T47D (cell line): ENCODE measurements around the gene C11orf42.

Experiments
- DNase-seq, 2 experiments: peaks; one replicate each; pipeline versions ENCODE4 v3.0.0 to v3.0.0-alpha.2; 2011 to 2012; ENCODE audit warnings: low read depth in 1 of 2, low spot score in 1 of 2
- JUND ChIP-seq: IDR thresholded peaks from 2 replicates; pipeline ENCODE4 v1.6.1; 2012; ENCODE audit warnings: low read depth
- in situ Hi-C: cut with HindIII; loops from 2 replicates; pipeline ENCODE4 v1.10.0; 2016; ENCODE audit warnings: low sequenced_read_pairs, low pct_unique_long_range_greater_than_20kb

C11orf42 gene

GRCh38 chr11:6203327-6203726, 2.0 kb upstream of the C11orf42 start:
- in situ Hi-C loops, result no loop called here
- DNase-seq, result no peak
- TF ChIP-seq JUND, result no peak

- in situ Hi-C loops, result no loop called here
- DNase-seq, result no peak
- no peak for TF ChIP-seq JUND
Measured at GRCh38 chr11:6204706-6205105, 651 bp upstream of the C11orf42 start.

DNA sequence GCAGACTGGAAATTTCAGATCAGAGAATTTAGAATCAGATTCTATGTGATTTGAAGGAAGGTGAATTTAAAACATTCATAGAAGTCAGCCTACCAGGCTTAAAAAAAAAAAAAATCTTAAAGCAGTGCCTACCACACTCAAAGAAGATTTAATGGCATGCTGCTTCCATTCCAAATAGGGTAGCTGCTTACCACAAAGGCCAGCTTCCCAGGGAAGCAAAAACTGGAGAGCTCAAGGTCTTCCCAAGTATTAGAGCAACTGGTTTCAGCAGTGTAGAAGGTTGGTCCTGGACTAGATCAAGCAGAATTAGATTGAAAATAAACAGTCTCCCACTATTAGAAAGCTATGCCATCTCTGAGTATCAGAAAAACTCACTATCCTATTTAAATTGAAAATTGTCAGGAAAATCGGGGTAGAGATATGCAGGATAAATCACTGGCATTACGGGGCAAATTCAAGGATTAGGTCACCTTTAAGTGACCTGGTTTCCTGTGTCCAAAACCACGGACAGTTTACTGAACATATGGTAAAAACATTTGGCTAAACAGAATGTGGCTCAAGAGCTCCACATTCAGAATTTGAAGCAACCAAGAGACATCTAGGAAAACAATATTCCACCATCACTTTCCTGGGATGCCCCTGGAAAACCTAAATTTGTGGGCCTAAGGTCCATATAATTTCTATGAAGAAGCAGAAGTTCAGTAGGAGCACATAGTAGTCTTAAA, 1.3 kb downstream of the C11orf42 start:
- no peak for DNase-seq
- in situ Hi-C loops, result no loop called here
- TF ChIP-seq JUND, result no peak

DNA sequence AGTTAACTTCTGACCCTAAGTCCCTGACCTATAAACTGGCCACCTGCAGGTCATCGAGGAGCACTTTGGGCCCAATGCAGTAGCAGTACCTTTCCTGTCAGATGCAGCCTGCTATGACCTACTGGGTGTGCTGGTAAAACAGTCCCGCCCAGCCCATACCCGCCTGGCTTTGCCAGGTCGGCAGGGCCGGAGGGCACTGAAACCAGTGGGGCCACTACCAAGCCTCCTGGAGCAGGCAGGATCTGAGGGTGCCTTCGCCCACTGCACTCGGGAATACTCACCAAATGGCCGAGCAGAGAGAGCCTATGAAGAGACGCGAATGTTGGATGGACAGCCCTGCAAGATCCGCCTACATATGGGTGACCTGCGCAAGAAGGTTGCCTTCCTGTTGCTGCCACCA, 4.4 kb downstream of the C11orf42 start:
- TF ChIP-seq JUND, result no peak
- in situ Hi-C loops, result no loop called here
- no peak for DNase-seq

DNA sequence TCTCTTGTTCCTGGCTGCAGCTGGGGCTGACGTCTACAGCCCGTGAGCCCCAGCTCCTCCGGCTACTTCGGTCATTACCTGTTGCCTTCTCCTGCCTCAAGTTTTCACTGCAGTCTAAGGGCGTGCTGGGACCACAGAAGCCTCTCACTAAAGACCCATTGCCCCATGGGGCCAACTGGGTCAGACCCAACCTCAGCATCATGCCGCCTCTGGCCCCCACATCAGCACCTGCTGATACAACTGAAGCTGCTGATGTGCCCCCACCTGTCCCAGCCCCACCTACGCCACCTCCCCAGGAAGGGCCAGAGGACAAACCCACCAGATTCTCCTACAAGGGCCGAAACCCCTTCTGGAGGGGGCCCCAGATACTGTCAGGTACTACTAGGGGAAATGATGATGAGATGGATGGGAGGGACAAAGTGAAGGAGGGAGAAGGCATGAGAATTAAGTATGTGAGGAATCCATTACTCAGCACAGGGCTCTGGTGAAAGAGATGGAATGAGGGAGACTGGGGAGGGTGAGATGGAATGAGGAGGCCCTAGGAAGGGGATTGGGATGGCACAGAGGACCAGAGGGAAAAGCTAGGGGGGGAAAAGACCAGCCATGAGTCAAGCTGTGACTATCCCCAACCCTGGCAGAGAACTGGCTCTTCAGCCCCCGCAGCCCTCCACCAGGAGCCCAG, 5.1 kb downstream of the C11orf42 start:
- no peak for TF ChIP-seq JUND
- DNase-seq, result no peak
- in situ Hi-C loops, result no loop called here

- TF ChIP-seq JUND, result no peak
- in situ Hi-C loops, result no loop called here
- no peak for DNase-seq
Measured at GRCh38 chr11:6214530-6214929, 9.2 kb downstream of the C11orf42 start.

- in situ Hi-C loops, result no loop called here
- DNase-seq, result peak in 1 of 2 experiments; percentile 2
- no peak for TF ChIP-seq JUND
Measured at GRCh38 chr11:6216501-6216900, 11.1 kb downstream of the C11orf42 start.

DNA sequence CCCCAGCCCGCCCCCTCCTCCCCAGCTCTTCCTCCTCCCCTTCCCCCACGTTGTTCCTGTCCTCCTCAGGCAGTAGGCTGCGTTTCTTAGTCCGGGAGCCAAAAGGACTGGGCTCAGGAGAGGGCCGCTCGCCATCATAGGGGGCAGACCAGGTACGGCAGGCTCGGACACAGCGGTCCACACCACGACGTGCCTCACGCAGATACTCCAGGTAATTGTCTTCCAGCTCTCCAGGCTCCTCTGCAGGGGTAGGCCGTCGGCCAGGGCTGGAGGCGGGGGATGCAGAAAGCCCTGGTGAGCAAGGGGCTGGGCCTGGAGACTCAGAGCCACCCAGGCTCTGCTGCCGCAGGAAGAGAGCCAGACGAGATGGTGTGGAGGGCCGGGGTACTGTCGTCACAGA, 12.4 kb downstream of the C11orf42 start:
- DNase-seq, result no peak
- no peak for TF ChIP-seq JUND
- in situ Hi-C loops, result no loop called here

GRCh38 chr11:6219359-6219758, 14.0 kb downstream of the C11orf42 start:
- TF ChIP-seq JUND, result no peak
- no peak for DNase-seq
- in situ Hi-C loops, result no loop called here

GRCh38 chr11:6223854-6224253, 18.5 kb downstream of the C11orf42 start:
- TF ChIP-seq JUND, result no peak

DNA sequence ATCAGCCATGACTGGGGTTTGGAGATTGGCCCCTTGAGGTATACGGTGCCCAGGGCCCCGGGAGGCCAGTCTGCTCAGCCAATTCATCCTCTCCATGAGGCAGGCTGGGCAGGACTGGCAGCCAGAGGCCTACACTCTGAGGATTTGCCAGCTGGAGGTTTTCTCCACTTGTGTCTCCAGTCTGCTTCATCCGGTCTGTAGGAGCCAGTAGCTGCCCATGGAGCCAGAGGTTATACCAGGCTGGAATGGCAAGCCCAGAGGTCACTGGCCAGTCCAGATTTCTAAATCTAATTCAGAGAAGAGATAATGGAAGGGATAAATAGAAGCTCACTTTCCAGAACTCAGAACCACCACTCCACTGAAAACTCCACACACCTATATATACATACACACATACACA, 19.1 kb downstream of the C11orf42 start:
- TF ChIP-seq JUND, result no peak
- in situ Hi-C loops, result no loop called here
- DNase-seq, result no peak

More at GRCh38 chr11:6223854-6224253, 18.5 kb downstream of the C11orf42 start:
- in situ Hi-C loops, result no loop called here
- no peak for DNase-seq

GRCh38 chr11:6225024-6225423, 19.7 kb downstream of the C11orf42 start:
- TF ChIP-seq JUND, result no peak
- in situ Hi-C loops, result no loop called here
- DNase-seq, result no peak

GRCh38 chr11:6225896-6226295, 20.5 kb downstream of the C11orf42 start:
- in situ Hi-C loops, result no loop called here
- TF ChIP-seq JUND, result no peak
- no peak for DNase-seq

GRCh38 chr11:6228520-6228919, 23.2 kb downstream of the C11orf42 start:
- TF ChIP-seq JUND, result no peak
- in situ Hi-C loops, result no loop called here

More at GRCh38 chr11:6228520-6228919, 23.2 kb downstream of the C11orf42 start:
- DNase-seq, result no peak
